ENCODE measurements around the gene DDX5.
"Not testable (repeated sequence)": the region's sequence is repeated elsewhere in the genome, so short reads cannot be mapped to it uniquely, and the experiment has no call there.

DDX5 gene

DNA sequence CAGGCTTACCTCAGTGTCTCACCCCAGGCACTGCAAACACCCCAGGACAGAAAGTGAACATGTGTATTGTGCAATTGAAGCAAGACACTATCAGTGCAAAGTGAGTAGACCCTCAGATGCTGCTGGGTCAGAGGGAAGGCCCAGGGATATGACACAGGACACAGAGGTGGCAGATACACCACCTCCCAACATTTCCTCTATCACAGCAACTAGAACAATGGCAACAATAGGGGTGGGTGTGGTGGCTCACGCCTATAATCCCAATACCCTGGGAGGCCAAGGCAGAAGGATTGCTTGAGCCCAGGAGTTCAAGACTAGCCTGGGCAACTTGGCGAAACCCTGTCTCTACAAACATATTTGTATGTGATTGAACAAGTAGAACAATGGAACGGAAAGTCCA lies 34.6 kb downstream of the DDX5 start:
- no peak for ATAC-seq
- no peak for TF ChIP-seq ESRRG (CRISPR knock-in tag; IDR thresholded peaks at IDR 0.05)
- TF ChIP-seq OSR1 (CRISPR knock-in tag; IDR thresholded peaks at IDR 0.05): no peak
- TF ChIP-seq, protein P1, sequence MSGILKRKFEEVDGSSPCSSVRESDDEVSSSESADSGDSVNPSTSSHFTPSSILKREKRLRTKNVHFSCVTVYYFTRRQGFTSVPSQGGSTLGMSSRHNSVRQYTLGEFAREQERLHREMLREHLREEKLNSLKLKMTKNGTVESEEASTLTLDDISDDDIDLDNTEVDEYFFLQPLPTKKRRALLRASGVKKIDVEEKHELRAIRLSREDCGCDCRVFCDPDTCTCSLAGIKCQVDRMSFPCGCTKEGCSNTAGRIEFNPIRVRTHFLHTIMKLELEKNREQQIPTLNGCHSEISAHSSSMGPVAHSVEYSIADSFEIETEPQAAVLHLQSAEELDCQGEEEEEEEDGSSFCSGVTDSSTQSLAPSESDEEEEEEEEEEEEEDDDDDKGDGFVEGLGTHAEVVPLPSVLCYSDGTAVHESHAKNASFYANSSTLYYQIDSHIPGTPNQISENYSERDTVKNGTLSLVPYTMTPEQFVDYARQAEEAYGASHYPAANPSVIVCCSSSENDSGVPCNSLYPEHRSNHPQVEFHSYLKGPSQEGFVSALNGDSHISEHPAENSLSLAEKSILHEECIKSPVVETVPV (CRISPR knock-in tag; IDR thresholded peaks at IDR 0.05): no peak
- no peak for TF ChIP-seq ZC3H10 (CRISPR knock-in tag; IDR thresholded peaks at IDR 0.05)
- TF ChIP-seq PPARA (CRISPR knock-in tag; IDR thresholded peaks at IDR 0.05; ENCODE audit: borderline replicate concordance): no peak
- TF ChIP-seq ZNF70 (CRISPR knock-in tag; IDR thresholded peaks at IDR 0.05): no peak
- no peak for TF ChIP-seq ZNF565 (CRISPR knock-in tag; conservative IDR thresholded peaks at IDR 0.05; ENCODE audit: low read depth)
- TF ChIP-seq CSDC2 (CRISPR knock-in tag; IDR thresholded peaks at IDR 0.05): no peak
- TF ChIP-seq, protein P2, sequence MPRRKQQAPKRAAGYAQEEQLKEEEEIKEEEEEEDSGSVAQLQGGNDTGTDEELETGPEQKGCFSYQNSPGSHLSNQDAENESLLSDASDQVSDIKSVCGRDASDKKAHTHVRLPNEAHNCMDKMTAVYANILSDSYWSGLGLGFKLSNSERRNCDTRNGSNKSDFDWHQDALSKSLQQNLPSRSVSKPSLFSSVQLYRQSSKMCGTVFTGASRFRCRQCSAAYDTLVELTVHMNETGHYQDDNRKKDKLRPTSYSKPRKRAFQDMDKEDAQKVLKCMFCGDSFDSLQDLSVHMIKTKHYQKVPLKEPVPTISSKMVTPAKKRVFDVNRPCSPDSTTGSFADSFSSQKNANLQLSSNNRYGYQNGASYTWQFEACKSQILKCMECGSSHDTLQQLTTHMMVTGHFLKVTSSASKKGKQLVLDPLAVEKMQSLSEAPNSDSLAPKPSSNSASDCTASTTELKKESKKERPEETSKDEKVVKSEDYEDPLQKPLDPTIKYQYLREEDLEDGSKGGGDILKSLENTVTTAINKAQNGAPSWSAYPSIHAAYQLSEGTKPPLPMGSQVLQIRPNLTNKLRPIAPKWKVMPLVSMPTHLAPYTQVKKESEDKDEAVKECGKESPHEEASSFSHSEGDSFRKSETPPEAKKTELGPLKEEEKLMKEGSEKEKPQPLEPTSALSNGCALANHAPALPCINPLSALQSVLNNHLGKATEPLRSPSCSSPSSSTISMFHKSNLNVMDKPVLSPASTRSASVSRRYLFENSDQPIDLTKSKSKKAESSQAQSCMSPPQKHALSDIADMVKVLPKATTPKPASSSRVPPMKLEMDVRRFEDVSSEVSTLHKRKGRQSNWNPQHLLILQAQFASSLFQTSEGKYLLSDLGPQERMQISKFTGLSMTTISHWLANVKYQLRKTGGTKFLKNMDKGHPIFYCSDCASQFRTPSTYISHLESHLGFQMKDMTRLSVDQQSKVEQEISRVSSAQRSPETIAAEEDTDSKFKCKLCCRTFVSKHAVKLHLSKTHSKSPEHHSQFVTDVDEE (CRISPR knock-in tag; IDR thresholded peaks at IDR 0.05): no peak
- TF ChIP-seq GLIS3 (CRISPR knock-in tag; IDR thresholded peaks at IDR 0.05): no peak
- no peak for TF ChIP-seq TCF4 (CRISPR knock-in tag; IDR thresholded peaks at IDR 0.05; ENCODE audit: borderline replicate concordance)
- TF ChIP-seq ZFP30 (CRISPR knock-in tag; IDR thresholded peaks at IDR 0.05): no peak
- TF ChIP-seq, protein P3, sequence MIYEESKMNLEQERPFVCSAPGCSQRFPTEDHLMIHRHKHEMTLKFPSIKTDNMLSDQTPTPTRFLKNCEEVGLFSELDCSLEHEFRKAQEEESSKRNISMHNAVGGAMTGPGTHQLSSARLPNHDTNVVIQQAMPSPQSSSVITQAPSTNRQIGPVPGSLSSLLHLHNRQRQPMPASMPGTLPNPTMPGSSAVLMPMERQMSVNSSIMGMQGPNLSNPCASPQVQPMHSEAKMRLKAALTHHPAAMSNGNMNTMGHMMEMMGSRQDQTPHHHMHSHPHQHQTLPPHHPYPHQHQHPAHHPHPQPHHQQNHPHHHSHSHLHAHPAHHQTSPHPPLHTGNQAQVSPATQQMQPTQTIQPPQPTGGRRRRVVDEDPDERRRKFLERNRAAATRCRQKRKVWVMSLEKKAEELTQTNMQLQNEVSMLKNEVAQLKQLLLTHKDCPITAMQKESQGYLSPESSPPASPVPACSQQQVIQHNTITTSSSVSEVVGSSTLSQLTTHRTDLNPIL (CRISPR knock-in tag; IDR thresholded peaks at IDR 0.05; ENCODE audit: low read depth): no peak

DNA sequence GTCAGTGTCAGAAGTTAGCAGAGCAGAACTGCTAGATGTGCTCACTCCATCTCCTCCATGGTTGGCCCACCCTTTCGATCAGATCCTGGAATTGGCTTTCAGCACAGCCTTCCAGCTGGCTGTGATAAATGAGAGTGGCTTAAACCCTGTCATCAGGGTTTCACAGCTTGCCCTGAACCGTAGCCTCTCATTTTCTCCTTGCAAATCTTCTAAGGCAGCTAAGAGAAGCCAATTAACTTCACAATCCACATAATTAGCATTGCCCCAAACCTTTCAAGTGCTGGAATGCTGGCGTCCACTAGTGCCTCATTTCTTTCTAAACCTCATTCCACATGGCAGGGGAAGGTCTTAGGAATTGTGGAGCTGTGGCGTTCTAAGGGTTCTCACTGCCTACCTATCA lies 35.5 kb downstream of the DDX5 start:
- ATAC-seq: no peak
- TF ChIP-seq, protein P1 (CRISPR knock-in tag; IDR thresholded peaks at IDR 0.05): no peak
- no peak for TF ChIP-seq ARNTL (CRISPR knock-in tag; IDR thresholded peaks at IDR 0.05; ENCODE audit: borderline replicate concordance, low read depth)
- TF ChIP-seq, protein P4, sequence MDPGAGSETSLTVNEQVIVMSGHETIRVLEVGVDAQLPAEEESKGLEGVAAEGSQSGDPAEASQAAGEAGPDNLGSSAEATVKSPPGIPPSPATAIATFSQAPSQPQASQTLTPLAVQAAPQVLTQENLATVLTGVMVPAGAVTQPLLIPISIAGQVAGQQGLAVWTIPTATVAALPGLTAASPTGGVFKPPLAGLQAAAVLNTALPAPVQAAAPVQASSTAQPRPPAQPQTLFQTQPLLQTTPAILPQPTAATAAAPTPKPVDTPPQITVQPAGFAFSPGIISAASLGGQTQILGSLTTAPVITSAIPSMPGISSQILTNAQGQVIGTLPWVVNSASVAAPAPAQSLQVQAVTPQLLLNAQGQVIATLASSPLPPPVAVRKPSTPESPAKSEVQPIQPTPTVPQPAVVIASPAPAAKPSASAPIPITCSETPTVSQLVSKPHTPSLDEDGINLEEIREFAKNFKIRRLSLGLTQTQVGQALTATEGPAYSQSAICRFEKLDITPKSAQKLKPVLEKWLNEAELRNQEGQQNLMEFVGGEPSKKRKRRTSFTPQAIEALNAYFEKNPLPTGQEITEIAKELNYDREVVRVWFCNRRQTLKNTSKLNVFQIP (CRISPR knock-in tag; IDR thresholded peaks at IDR 0.05; ENCODE audit: borderline replicate concordance, low read depth): no peak
- TF ChIP-seq OSR1 (CRISPR knock-in tag; IDR thresholded peaks at IDR 0.05): no peak
- TF ChIP-seq GLIS3 (CRISPR knock-in tag; IDR thresholded peaks at IDR 0.05): no peak
- TF ChIP-seq ZNF8 (CRISPR knock-in tag; IDR thresholded peaks at IDR 0.05): no peak
- no peak for TF ChIP-seq RARB (CRISPR knock-in tag; IDR thresholded peaks at IDR 0.05)
- no peak for TF ChIP-seq ESRRG (CRISPR knock-in tag; IDR thresholded peaks at IDR 0.05)
- TF ChIP-seq TOX (CRISPR knock-in tag; IDR thresholded peaks at IDR 0.05; ENCODE audit: borderline replicate concordance): no peak
- TF ChIP-seq, protein P2 (CRISPR knock-in tag; IDR thresholded peaks at IDR 0.05): no peak
- TF ChIP-seq ZFP3 (CRISPR knock-in tag; IDR thresholded peaks at IDR 0.05): no peak

DNA sequence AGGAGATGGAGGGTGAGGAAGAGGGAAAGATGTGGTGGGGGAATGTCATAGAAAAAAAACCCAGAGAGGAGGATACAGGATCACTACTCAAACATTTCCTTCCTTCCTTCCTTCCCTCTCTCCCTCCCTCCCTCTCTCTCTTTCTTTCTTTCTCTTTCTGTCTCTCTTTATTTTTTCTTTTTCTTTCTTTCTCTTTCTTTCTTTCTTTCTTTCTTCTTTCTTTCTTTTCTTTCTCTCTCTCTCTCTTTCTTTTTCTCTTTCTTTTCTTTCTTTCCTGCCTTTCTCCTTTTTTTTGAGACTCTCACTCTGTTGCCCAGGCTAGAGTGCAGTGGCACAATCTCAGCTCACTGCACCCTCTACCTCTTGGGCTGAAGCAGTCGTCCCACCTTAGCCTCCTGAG lies 39.3 kb downstream of the DDX5 start:
- ATAC-seq: not testable (repeated sequence)
